Stimulated activated CD4-positive, alpha-beta T cell treated with anti-CD3 and anti-CD28 coated beads, Interleukin-1b, Interleukin-23, amount 100 ng/mL, for 24 hours (primary cell): ENCODE data around the gene TMEM54.

Experiments
- DNase-seq, 4 experiments: peaks; one replicate each; pipeline ENCODE4 v3.0.0-alpha.2; 2020; ENCODE audit warnings: low read depth in 4 of 4, low spot score in 1 of 4

Gene TMEM54

GRCh38 chr1:32881871-32882850, 19.0 kb downstream of the TMEM54 start:
- DNase-seq = no peak

- no peak for DNase-seq
Observed at GRCh38 chr1:32881291-32881690, 19.9 kb downstream of the TMEM54 start.

- no peak for DNase-seq
Observed at GRCh38 chr1:32878637-32879041, 22.6 kb downstream of the TMEM54 start.

- DNase-seq = no peak
Observed at GRCh38 chr1:32878183-32878582, 23.0 kb downstream of the TMEM54 start.

- DNase-seq = no peak
Observed at GRCh38 chr1:32877211-32878110, 23.7 kb downstream of the TMEM54 start.

- peak in 1 of 4 experiments; percentile 40 for DNase-seq
Observed at GRCh38 chr1:32876341-32877210, 24.6 kb downstream of the TMEM54 start.

- no peak for DNase-seq
Observed at GRCh38 chr1:32874860-32875752, 26.1 kb downstream of the TMEM54 start.

GRCh38 chr1:32873484-32873883, 27.7 kb downstream of the TMEM54 start:
- no peak for DNase-seq

GRCh38 chr1:32872192-32872460, 29.1 kb downstream of the TMEM54 start:
- no peak for DNase-seq

- no peak for DNase-seq
Observed at GRCh38 chr1:32871364-32872191, 29.6 kb downstream of the TMEM54 start.

GRCh38 chr1:32870615-32871363, 30.4 kb downstream of the TMEM54 start, which contains the start of gene FNDC5:
TSS of gene FNDC5 (minus strand) at chr1:32870912.
- DNase-seq = no peak

- DNase-seq = no peak
Observed at GRCh38 chr1:32869923-32870614, 31.1 kb downstream of the TMEM54 start.

- DNase-seq = no peak
Observed at GRCh38 chr1:32868806-32869455, 32.3 kb downstream of the TMEM54 start.

GRCh38 chr1:32868085-32868484, 33.1 kb downstream of the TMEM54 start:
- DNase-seq = no peak

GRCh38 chr1:32867671-32868070, 33.5 kb downstream of the TMEM54 start:
- no peak for DNase-seq

- DNase-seq = no peak
Observed at GRCh38 chr1:32867151-32867550, 34.0 kb downstream of the TMEM54 start.
